Loucy (cell line): ENCODE measurements around the gene CC2D2A.

Source experiments
- H2AFZ ChIP-seq: fragments of 200-600 bp; sonication (generic); 2 replicates; pipeline ENCODE4 v1.6.0; 2016; ENCODE audit warnings: antibody characterized with exemption, mild to moderate bottlenecking, low read length, moderate library complexity
- H3F3A ChIP-seq: fragments of 200-600 bp; 2 replicates; pipeline ENCODE4 v1.6.0; 2016; ENCODE audit warnings: antibody characterized with exemption, low read depth, mild to moderate bottlenecking
- H3K27me3 ChIP-seq: fragments of 200-600 bp; sonication (generic); 2 replicates; pipeline ENCODE4 v1.6.1; 2014; ENCODE audit warnings: low read length, mild to moderate bottlenecking; ENCODE audit not compliant: insufficient read depth, poor library complexity, severe bottlenecking
- H3K36me3 ChIP-seq: fragments of 200-600 bp; sonication (generic); 2 replicates; pipeline ENCODE4 v1.6.1; 2016; ENCODE audit warnings: low read length; ENCODE audit not compliant: insufficient read depth
- H3K4me1 ChIP-seq: fragments of 200-600 bp; sonication (generic); 2 replicates; pipeline ENCODE4 v1.5.1; 2014; ENCODE audit warnings: low read length, mild to moderate bottlenecking; ENCODE audit not compliant: insufficient read depth, poor library complexity, severe bottlenecking
- H3K4me2 ChIP-seq: fragments of 200-600 bp; sonication (generic); 2 replicates; pipeline ENCODE4 v1.6.0; 2014; ENCODE audit warnings: antibody characterized with exemption, low read length, low read depth, mild to moderate bottlenecking; ENCODE audit not compliant: poor library complexity, severe bottlenecking
- H3K4me3 ChIP-seq: fragments of 200-600 bp; sonication (generic); 2 replicates; pipeline ENCODE4 v1.5.1; 2014; ENCODE audit warnings: low read length, mild to moderate bottlenecking, mixed read lengths; ENCODE audit not compliant: poor library complexity, severe bottlenecking
- H3K79me2 ChIP-seq: fragments of 200-600 bp; sonication (generic); 2 replicates; pipeline ENCODE4 v1.6.1; 2014; ENCODE audit warnings: low read length; ENCODE audit not compliant: insufficient read depth
- H3K9ac ChIP-seq: fragments of 200-600 bp; sonication (generic); 2 replicates; pipeline ENCODE4 v1.6.0; 2014; ENCODE audit warnings: mild to moderate bottlenecking, low read depth, low read length, moderate library complexity; ENCODE audit not compliant: poor library complexity, severe bottlenecking
- H3K9me2 ChIP-seq: fragments of 200-600 bp; sonication (generic); replicated peaks from 2 replicates; pipeline ENCODE4 v1.6.1; 2016; ENCODE audit warnings: low read depth, low read length, mixed read lengths
- H3K9me3 ChIP-seq: fragments of 200-600 bp; sonication (generic); 2 replicates; pipeline ENCODE4 v1.6.1; 2014; ENCODE audit warnings: mild to moderate bottlenecking, antibody characterized with exemption, low read length, low read depth; ENCODE audit not compliant: insufficient read depth
- H4K20me1 ChIP-seq: fragments of 200-600 bp; sonication (generic); 2 replicates; pipeline ENCODE4 v1.6.0; 2014; ENCODE audit warnings: antibody characterized with exemption, low read length, mild to moderate bottlenecking; ENCODE audit not compliant: insufficient read depth, poor library complexity, severe bottlenecking
- CTCF ChIP-seq: fragments of 200-600 bp; sonication (generic); conservative IDR thresholded peaks from 2 replicates; pipeline ENCODE4 v1.5.1; 2014; ENCODE audit warnings: mild to moderate bottlenecking, antibody characterized with exemption, low read length
- EZH2phosphoT487 ChIP-seq: fragments of 200-600 bp; IDR thresholded peaks from 2 replicates; pipeline ENCODE4 v1.6.1; 2018; ENCODE audit warnings: antibody characterized with exemption, mild to moderate bottlenecking, moderate library complexity, borderline replicate concordance

CC2D2A gene

DNA sequence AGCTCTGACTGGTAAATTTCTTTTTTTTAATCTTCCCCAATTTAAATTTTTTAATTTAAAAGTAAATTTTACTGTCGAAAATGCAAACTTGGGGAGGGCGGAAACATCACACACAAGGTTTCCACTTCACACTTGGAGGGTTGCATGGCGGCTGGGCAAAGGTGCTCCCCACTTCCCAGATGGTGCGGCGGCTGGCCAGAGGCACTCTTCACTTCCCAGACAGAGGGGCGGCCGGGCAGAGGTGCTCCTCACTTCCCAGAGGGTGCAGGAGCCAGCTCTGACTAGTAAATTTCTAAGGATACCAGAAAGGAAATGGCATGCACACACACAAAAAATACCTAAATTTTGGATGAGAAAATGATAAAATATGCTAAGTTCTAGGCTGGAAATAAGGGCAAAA, 25.4 kb upstream of the CC2D2A start:
- H3K4me1 ChIP-seq = peaks cover 13% of the 10 kb centered on the region
- H4K20me1 ChIP-seq = no peaks in the 10 kb centered on the region
- H3K27me3 ChIP-seq = no peaks in the 10 kb centered on the region
- H3K4me3 ChIP-seq = no peak overlapping the region
- peak overlapping the region; percentile 82; the same call in 1 of the 2 replicates for H2AFZ ChIP-seq
- no peaks in the 10 kb centered on the region for H3K79me2 ChIP-seq
- H3K9ac ChIP-seq = no peak overlapping the region
- no peak for TF ChIP-seq EZH2phosphoT487
- no peak for TF ChIP-seq CTCF
- no peaks in the 10 kb centered on the region for H3F3A ChIP-seq
- no peaks in the 10 kb centered on the region for H3K9me3 ChIP-seq
- peak overlapping the region; percentile 35 for H3K4me2 ChIP-seq
- H3K36me3 ChIP-seq = no peaks in the 10 kb centered on the region
- H3K9me2 ChIP-seq = no peaks in the 10 kb centered on the region

DNA sequence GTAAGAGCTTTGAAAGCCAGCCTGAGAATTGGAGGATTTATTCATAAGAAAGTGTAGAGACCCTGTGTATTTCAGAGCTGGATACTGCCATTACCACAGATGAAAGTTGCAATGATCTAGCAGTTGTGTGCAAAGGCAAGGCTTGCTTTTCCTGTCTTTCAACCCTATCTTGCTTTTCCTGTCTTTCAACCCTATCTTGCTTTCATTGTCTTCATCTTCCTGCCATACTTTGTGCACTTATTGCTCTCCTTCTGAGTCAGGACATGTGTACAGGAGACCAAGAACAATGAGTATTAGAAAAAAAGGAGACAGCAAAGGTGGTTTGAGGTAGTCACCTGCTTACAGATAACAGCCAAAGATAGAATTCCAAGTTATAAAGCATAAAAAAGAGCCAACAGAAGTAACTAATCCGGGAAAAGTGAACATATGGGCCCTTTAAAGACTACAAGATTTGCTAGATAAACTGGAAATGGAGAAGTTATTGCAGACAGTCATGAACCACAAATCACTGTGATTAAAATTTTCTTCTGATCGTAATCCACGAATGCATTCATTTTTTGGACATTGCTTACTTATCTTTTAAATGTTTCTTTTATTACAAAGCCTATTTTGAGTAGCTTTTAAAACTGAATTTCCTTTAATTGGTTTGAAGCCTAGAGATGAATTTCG, 24.7 kb upstream of the CC2D2A start:
- TF ChIP-seq CTCF (no peak), EZH2phosphoT487 (no peak)
- no peaks in the 10 kb centered on the region for H3K36me3 ChIP-seq
- H3F3A ChIP-seq = no peaks in the 10 kb centered on the region
- peaks cover 13% of the 10 kb centered on the region for H3K4me1 ChIP-seq
- H3K9me3 ChIP-seq = no peaks in the 10 kb centered on the region
- no peaks in the 10 kb centered on the region for H3K9me2 ChIP-seq
- no peaks in the 10 kb centered on the region for H4K20me1 ChIP-seq
- no peaks in the 10 kb centered on the region for H3K79me2 ChIP-seq
- peak overlapping the region; percentile 35 for H3K4me2 ChIP-seq
- H3K4me3 ChIP-seq = no peak overlapping the region
- no peak overlapping the region for H3K9ac ChIP-seq
- H3K27me3 ChIP-seq = no peaks in the 10 kb centered on the region
- H2AFZ ChIP-seq = peak overlapping the region; percentile 82

DNA sequence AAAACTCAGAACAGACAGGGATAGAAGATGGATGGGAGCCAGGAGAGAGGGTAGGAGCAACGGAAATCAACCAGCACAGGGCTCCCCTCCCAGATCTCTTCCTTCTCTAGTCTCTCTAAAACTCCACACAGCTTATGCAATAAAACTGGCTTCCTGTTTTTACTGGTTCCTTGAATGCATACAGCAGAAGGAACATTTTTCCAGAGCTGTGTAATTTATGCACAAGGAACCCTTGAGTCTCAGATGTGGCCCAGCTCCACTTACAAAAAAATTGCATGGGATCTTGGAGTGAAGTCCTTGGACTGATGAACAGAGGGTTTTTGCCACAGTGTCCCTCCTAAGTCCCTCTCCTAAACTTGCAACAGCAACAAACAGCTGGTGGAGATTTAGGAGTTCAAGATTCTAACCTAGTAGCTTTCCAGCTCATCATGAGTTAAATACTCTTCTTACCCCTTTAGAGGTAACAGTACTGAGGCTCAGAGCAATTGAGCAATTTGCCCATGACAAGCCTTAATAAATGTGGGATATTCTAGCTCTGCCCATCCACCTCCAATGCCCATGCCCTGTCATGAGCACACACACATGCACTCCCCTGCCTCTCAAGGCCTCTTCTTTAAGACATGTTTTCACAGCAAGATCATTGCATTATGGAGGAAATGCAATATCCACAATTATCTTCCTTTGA, 18.4 kb upstream of the CC2D2A start:
- Histone ChIP-seq H3K36me3 (no peaks in the 10 kb centered on the region), H3K4me1 (peaks cover 12% of the 10 kb centered on the region), H3K79me2 (no peaks in the 10 kb centered on the region), H3K9me3 (no peaks in the 10 kb centered on the region), H3K4me3 (no peak overlapping the region), H3K9ac (peak overlapping the region; percentile 51), H3K4me2 (peak overlapping the region; percentile 54), H2AFZ (peak overlapping the region; percentile 54), H3K27me3 (no peaks in the 10 kb centered on the region), H4K20me1 (no peaks in the 10 kb centered on the region), H3F3A (no peaks in the 10 kb centered on the region), H3K9me2 (no peaks in the 10 kb centered on the region)
- no peak for TF ChIP-seq EZH2phosphoT487
- no peak for TF ChIP-seq CTCF
